Measurements from ENCODE around the gene GPATCH1.

The GPATCH1 gene

GRCh38 chr19:33064792-33065550 is 16.0 kb upstream of the GPATCH1 start, which contains the start of gene RHPN2:
Gene RHPN2, minus strand, starts transcription at chr19:33064888. Its CDS starts 36 bp downstream, at chr19:33064852.
- DNase-seq: peak; percentile 30 to 38

GRCh38 chr19:33066543-33066942 is 14.4 kb upstream of the GPATCH1 start:
- DNase-seq: no peak

- no peak for DNase-seq
Observed at GRCh38 chr19:33067121-33067520, 13.9 kb upstream of the GPATCH1 start.

- DNase-seq: no peak
Observed at GRCh38 chr19:33071887-33072286, 9.1 kb upstream of the GPATCH1 start.

- DNase-seq: no peak
Observed at GRCh38 chr19:33075519-33075918, 5.5 kb upstream of the GPATCH1 start.

- no peak for DNase-seq
Observed at GRCh38 chr19:33085570-33086128, 4.7 kb downstream of the GPATCH1 start.

- no peak for DNase-seq
Observed at GRCh38 chr19:33086955-33087354, 6.0 kb downstream of the GPATCH1 start.

GRCh38 chr19:33089010-33089409 is 8.0 kb downstream of the GPATCH1 start:
- no peak for DNase-seq

GRCh38 chr19:33090179-33090578 is 9.2 kb downstream of the GPATCH1 start:
- DNase-seq: no peak

- DNase-seq: no peak
Observed at GRCh38 chr19:33093420-33094210, 12.6 kb downstream of the GPATCH1 start.

GRCh38 chr19:33094436-33095067 is 13.6 kb downstream of the GPATCH1 start:
- DNase-seq: peak; percentile 18 to 21

- DNase-seq: no peak
Observed at GRCh38 chr19:33096005-33096404, 15.0 kb downstream of the GPATCH1 start.

- DNase-seq: no peak
Observed at GRCh38 chr19:33098055-33098534, 17.1 kb downstream of the GPATCH1 start.

- no peak for DNase-seq
Observed at GRCh38 chr19:33100894-33101644, 20.1 kb downstream of the GPATCH1 start.

GRCh38 chr19:33102893-33103292 is 21.9 kb downstream of the GPATCH1 start:
- DNase-seq: no peak

- DNase-seq: no peak
Observed at GRCh38 chr19:33108161-33108560, 27.2 kb downstream of the GPATCH1 start.

GRCh38 chr19:33110137-33110910 is 29.3 kb downstream of the GPATCH1 start:
- no peak for DNase-seq

- no peak for DNase-seq
Observed at GRCh38 chr19:33111587-33111986, 30.6 kb downstream of the GPATCH1 start.

- DNase-seq: no peak
Observed at GRCh38 chr19:33114312-33114711, 33.3 kb downstream of the GPATCH1 start.

GRCh38 chr19:33117501-33117900 is 36.5 kb downstream of the GPATCH1 start:
- no peak for DNase-seq

GRCh38 chr19:33118643-33119042 is 37.7 kb downstream of the GPATCH1 start:
- no peak for DNase-seq
